ENCODE results near the gene RETNLB. TPM values are rescaled to one million over a fixed set of nuclear protein-coding genes. Genes with fewer than 3 reads are reported as not detected.

Gene RETNLB
- polyA plus RNA-seq, 1 donor (not counting 4 experiments of a cell fraction or from before 2014, with no cell fraction given): not detected

GRCh38 chr3:108791473-108791872 lies 34.3 kb upstream of the RETNLB start:
- DNase-seq (ENCODE audit: low read depth, low spot score): no peak
- FAIRE-seq: no peak
- Histone ChIP-seq H3K36me3 (ENCODE audit: control insufficient read depth in 2 of 2, extremely low read depth in 1 of 2, insufficient read depth in 2 of 2, low read length in 2 of 2) (no peaks in the 10 kb centered on the region), H3K4me2 (ENCODE audit: control insufficient read depth, extremely low read depth, insufficient read depth, low read depth, low read length) (no peak overlapping the region), H3K9me1 (ENCODE audit: control insufficient read depth, extremely low read depth, insufficient read depth, low read length) (no peaks in the 10 kb centered on the region), H3K9ac (ENCODE audit: control insufficient read depth, extremely low read depth, insufficient read depth, low read length) (no peak overlapping the region), H3K27me3 (ENCODE audit: control insufficient read depth, extremely low read depth, insufficient read depth, low read length) (no peaks in the 10 kb centered on the region), H3K4me3 (ENCODE audit: control insufficient read depth in 2 of 3, extremely low read depth in 1 of 3, insufficient read depth in 2 of 3, low read depth in 1 of 3, low read length in 3 of 3) (no peak overlapping the region), H2AFZ (ENCODE audit: control insufficient read depth, low read length) (no peak overlapping the region), H3K27ac (ENCODE audit: control insufficient read depth, insufficient read depth, low read length) (no peak overlapping the region), H3K4me1 (ENCODE audit: control insufficient read depth, extremely low read depth, insufficient read depth, low read length) (no peaks in the 10 kb centered on the region), H4K20me1 (ENCODE audit: control insufficient read depth, extremely low read depth, insufficient read depth, low read length) (no peaks in the 10 kb centered on the region), H3K9me3 (ENCODE audit: control insufficient read depth, low read depth, low read length) (no peaks in the 10 kb centered on the region), H3K79me2 (ENCODE audit: control insufficient read depth, insufficient read depth, low read length) (no peaks in the 10 kb centered on the region)
- TF ChIP-seq EZH2 (IDR thresholded peaks at IDR 0.05; ENCODE audit: low read length) (no peak), CTCF (optimal IDR thresholded peaks at IDR 0.05 in 1 of 3, IDR thresholded peaks at IDR 0.05 in 1 of 3, conservative IDR thresholded peaks at IDR 0.05 in 1 of 3; ENCODE audit: extremely low read depth in 1 of 3, insufficient read depth in 2 of 3, low read length in 3 of 3) (no peak)
- dilution Hi-C loops (cut with MboI; ENCODE audit: extremely low pct_ligation_motif_present, low sequenced_read_pairs): no loop called here

DNA sequence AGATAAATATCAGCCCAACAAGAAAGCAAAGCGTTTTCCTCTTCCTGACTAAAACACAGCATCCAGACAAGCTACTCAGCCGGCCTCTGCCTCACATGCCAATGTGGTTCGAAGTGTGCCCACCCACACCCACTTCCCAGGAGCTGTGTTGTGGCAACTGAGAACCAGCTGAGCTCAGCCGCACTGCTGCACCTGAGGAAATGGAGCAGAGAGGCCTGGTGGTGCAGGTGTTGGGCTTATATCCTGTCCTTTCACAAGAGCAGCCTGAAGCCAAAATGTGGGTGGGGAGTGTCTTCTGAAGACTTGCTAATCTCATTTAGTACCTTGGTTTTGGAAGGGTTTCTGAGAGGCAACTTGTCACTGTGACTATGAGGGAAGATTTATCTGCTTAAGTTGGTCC lies 23.0 kb upstream of the RETNLB start:
- no peak overlapping the region for H3K9ac ChIP-seq (ENCODE audit: control insufficient read depth, extremely low read depth, insufficient read depth, low read length)
- no peaks in the 10 kb centered on the region for H3K9me1 ChIP-seq (ENCODE audit: control insufficient read depth, extremely low read depth, insufficient read depth, low read length)
- no peaks in the 10 kb centered on the region for H3K36me3 ChIP-seq (ENCODE audit: control insufficient read depth in 2 of 2, extremely low read depth in 1 of 2, insufficient read depth in 2 of 2, low read length in 2 of 2)
- H2AFZ ChIP-seq (ENCODE audit: control insufficient read depth, low read length): no peak overlapping the region
- no peaks in the 10 kb centered on the region for H4K20me1 ChIP-seq (ENCODE audit: control insufficient read depth, extremely low read depth, insufficient read depth, low read length)
- H3K27ac ChIP-seq (ENCODE audit: control insufficient read depth, insufficient read depth, low read length): no peak overlapping the region
- FAIRE-seq: no peak
- no peaks in the 10 kb centered on the region for H3K27me3 ChIP-seq (ENCODE audit: control insufficient read depth, extremely low read depth, insufficient read depth, low read length)
- dilution Hi-C loops (cut with MboI; ENCODE audit: extremely low pct_ligation_motif_present, low sequenced_read_pairs): no loop called here
- no peaks in the 10 kb centered on the region for H3K4me1 ChIP-seq (ENCODE audit: control insufficient read depth, extremely low read depth, insufficient read depth, low read length)
- no peak overlapping the region for H3K4me3 ChIP-seq (ENCODE audit: control insufficient read depth in 2 of 3, extremely low read depth in 1 of 3, insufficient read depth in 2 of 3, low read depth in 1 of 3, low read length in 3 of 3)
- H3K9me3 ChIP-seq (ENCODE audit: control insufficient read depth, low read depth, low read length): no peaks in the 10 kb centered on the region
- DNase-seq (ENCODE audit: low read depth, low spot score): no peak
- H3K4me2 ChIP-seq (ENCODE audit: control insufficient read depth, extremely low read depth, insufficient read depth, low read depth, low read length): no peak overlapping the region
- H3K79me2 ChIP-seq (ENCODE audit: control insufficient read depth, insufficient read depth, low read length): no peaks in the 10 kb centered on the region
- TF ChIP-seq EZH2 (IDR thresholded peaks at IDR 0.05; ENCODE audit: low read length) (no peak), CTCF (optimal IDR thresholded peaks at IDR 0.05 in 1 of 3, IDR thresholded peaks at IDR 0.05 in 1 of 3, conservative IDR thresholded peaks at IDR 0.05 in 1 of 3; ENCODE audit: extremely low read depth in 1 of 3, insufficient read depth in 2 of 3, low read length in 3 of 3) (no peak)
